Right lobe of liver (tissue), 4 donors: ENCODE measurements around the gene LPAR6.

Source experiments
- CTCF ChIP-seq, 4 donors: fragments of 200-600 bp in 3 of 4; fragments of 450-650 bp in 1 of 4; IDR thresholded peaks; one replicate each; pipeline versions ENCODE4 v1.5.1 to v1.8.0; 2016 to 2022; ENCODE audit warnings: antibody characterized with exemption in 4 of 4, mild to moderate bottlenecking in 2 of 4
- POLR2A ChIP-seq: fragments of 450-650 bp; IDR thresholded peaks from one replicate; pipeline ENCODE4 v1.6.1; 2017; ENCODE audit warnings: antibody characterized with exemption, mild to moderate bottlenecking
- donor health status: DM: no; HTN: no; CAD: no.
- donor health status: DM: no; HTN: no; CAD: no.
- donor health status: DM: no; HTN: yes; CAD: no.

- TF ChIP-seq CTCF (IDR thresholded peaks at IDR 0.05) (no peak), POLR2A (peak; percentile 86)
Measured at GRCh38 chr13:48412881-48413351, at the start of gene LPAR6.
